GM19372 (cell line): Measurements from ENCODE around the gene CRYBG1.
"Not testable (repeated sequence)": the region's sequence is repeated elsewhere in the genome, so short reads cannot be mapped to it uniquely, and the experiment has no call there.

Experiments
- ATAC-seq: cut with Tn5 transposase; IDR thresholded peaks from one replicate; pipeline ENCODE4 v1.9.1; 2021; ENCODE audit warnings: mild to moderate bottlenecking, low read depth, moderate library complexity; ENCODE audit not compliant: unreplicated experiment

Gene CRYBG1

GRCh38 chr6:106572875-106573585, 212.5 kb downstream of the CRYBG1 start:
- no peak for ATAC-seq

DNA sequence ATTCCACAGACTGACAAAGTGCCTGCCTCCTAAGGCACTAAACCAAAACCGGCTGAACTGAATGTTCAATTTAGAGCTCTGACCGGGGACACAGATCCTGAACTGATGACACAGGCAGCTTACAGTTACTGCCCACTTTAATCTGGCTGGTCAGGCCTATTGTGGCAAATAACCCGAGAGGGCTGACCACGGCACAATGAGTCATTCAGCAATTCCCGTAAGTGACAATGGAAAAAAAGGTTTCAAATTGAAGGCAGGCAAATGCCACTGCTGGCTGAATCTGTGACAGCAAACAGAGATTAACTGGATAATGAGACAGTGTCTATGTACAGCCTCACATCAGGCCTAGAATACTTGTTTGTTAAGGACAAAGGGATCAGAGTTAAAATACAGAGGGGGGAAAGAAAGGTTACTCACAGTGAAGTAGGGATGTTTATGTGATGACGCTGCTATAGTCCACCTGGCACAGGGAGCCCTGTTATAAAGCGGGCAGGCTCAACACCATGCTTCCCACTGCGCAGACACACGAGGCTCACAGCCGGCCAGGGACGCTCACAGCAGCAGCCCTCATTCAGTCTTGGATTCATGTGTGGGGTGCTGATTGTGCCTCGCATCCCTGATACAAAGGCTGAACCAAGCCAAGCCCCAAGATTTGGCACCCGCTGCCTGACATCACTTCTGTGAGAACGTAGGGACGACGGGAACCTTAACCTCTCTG, 214.4 kb downstream of the CRYBG1 start:
- no peak for ATAC-seq

- ATAC-seq = no peak
These were observed 218.8 kb downstream of the CRYBG1 start for GRCh38 chr6:106579281-106579680.

DNA sequence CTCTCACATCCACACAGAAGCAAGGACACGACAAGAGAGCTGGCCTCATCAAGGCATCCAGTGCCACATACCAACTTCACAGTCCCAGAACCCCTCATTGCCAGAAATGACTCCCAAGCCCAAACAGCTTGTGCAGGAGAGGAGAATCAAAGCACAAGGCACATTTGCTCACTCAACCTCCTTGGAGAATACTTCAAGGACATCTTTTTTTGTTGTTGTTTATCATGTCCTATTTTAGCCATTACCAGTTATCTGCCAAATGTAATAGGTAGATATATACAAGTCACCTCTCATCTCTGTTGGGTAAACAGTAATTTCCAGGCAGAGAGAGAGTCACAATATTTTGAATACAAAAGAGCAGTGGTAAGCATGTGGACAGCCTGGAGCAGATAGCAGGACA, 221.0 kb downstream of the CRYBG1 start:
- ATAC-seq = no peak

GRCh38 chr6:106586815-106587415, 226.4 kb downstream of the CRYBG1 start:
- ATAC-seq = no peak

GRCh38 chr6:106588937-106589336, 228.4 kb downstream of the CRYBG1 start:
- ATAC-seq = not testable (repeated sequence)

GRCh38 chr6:106591111-106591825, 230.8 kb downstream of the CRYBG1 start:
- no peak for ATAC-seq

DNA sequence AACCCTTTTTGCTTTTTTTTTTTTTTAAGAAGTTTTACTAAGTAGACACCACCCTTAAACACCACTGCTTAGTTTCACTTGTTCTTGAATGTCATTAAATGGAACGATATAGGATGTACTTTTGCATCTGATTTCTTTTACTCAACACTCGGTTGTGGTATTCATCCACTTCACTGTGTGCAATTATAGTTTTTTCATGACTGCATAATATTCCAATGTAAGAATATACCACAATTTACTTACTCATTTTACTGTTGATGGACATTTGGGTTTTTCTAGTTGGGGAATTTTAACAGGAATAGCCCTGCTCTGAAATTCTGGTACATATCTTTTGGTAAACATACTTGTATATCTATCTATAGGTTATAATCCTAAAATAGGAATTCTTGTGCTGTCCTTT, 238.9 kb downstream of the CRYBG1 start:
- ATAC-seq = no peak

DNA sequence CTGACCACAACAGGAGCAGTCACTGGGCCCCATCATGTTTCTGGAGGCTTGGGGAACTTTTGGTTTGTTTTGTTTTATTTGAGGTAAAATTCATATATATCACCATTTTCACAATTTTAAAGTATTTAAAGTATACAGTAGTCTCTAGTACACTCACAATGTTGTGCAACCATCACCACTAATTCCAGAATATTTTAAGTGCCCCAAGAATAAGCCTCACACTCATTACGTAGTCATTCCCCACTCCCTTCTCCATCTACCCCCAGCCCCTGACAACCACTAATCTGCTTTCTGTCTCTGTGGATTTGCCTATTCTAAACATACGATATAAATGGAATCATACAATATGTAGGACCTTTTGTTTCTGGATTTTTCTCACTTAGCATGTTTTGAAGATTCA, 239.8 kb downstream of the CRYBG1 start:
- ATAC-seq = no peak

- no peak for ATAC-seq
These were observed 247.7 kb downstream of the CRYBG1 start for GRCh38 chr6:106608080-106608668.

DNA sequence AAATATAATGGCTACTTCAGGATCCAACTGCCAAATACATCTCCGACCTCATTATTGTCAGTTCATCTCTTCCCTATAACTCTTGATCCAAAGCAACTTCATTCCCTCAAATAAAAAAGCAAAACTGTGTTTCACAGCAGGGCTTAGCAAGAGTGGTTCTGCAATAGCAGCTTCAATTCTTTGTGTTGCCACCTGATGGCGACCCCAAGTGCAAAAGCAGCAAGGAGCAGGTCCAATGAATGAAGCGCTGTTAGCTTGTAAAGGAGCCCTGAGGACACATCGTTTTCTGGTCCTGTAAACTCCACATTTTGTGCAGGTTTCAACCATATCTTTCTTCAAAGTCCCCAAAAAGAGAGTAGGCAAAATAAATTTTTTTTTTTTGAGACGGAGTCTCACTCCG, 249.2 kb downstream of the CRYBG1 start:
- ATAC-seq = no peak

DNA sequence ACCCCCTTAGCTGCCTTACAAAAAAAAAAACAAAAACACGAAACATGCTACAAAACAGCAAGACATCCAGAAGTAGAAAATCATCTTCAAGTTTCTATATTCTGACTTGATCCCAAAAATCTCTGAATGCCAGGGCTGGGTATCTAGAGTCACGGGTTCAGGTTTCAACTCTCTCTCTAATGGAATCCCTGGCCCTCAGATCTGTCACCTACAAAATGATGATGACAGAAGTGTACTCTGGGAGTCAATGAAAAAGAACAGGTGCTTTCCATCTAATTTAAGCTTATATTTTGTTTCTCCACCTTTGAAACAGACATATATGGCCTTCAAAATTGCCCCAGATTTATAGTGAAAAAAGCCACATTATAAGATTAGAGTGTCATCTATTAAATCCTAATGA, 250.5 kb downstream of the CRYBG1 start:
- ATAC-seq = no peak

GRCh38 chr6:106612671-106613416, 252.3 kb downstream of the CRYBG1 start:
- no peak for ATAC-seq

- no peak for ATAC-seq
These were observed 253.1 kb downstream of the CRYBG1 start for GRCh38 chr6:106613590-106613989.

DNA sequence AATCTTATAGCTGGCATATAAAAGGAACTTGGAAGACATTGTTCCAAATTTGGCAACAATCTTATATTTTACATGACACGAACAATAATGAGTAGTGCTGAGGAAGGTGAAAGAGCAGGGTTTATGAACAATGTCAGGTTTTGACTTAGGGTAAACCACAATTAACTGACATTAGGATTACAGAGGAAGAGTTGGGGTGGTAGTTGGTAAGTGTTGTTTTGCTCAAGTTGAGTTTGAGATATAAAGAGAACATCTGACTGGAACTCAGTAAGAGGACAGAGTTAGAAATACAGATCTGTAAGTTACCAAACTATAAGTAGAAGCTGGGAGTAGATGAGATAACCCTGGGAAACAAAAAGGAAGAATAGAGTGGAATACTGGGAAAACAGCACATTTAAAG, 253.6 kb downstream of the CRYBG1 start:
- no peak for ATAC-seq

- no peak for ATAC-seq
These were observed 254.2 kb downstream of the CRYBG1 start for GRCh38 chr6:106614592-106615257.

DNA sequence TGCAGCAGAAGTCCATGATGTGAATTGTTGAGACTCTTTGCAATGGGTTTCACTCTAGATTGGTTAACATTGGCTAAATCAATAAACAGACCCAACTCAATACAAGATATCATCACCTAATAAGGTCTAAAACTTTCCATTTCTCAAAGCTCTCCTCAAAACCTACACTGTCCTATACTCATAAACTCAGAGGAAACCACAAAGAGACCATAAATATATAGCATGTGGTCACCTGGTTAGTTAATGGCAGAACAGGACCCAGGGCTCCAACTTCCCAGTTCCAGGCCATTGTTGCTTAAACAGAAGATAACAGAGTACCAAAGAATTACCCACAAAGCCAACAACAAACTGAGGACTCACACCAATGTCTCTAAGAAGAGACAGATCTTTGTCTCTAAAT, 256.8 kb downstream of the CRYBG1 start:
- ATAC-seq = no peak

DNA sequence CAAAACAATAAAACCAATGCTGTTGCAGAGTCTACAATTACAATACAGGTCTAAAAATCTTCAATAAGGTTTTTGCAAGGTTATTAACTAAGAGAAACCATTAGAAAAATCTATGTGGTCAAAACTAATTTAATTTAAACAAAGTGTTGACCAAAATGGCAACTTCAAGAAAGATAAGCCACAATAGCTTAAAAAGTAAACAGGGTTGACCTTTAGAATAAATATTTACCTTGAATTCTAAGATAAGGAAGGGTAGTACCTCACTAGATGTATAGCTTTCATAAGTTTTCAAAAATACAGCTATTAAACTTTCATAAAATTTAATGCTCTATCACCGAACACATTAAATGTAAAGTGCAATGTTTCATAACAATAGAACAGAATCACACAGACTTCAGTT, 257.3 kb downstream of the CRYBG1 start:
- ATAC-seq = no peak

GRCh38 chr6:106618324-106618723, 257.8 kb downstream of the CRYBG1 start:
- ATAC-seq = no peak

DNA sequence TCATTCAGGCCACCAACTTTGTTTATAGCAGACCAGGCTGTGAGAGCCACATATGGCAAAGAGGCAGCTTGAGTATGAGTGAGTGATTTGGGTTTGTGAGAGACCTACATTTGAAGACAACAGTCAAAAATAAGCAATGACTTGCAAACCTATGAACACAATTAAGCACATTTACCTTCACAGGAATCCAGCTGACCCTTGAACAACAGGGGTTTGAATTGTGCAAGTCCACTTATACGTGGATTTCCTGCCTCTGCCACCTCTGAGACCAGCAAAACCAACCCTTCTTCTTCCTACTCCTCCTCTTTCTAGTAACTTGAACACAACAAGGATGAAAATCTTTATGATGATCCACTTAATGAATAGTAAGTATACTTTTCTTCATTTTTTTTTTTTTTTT, 258.7 kb downstream of the CRYBG1 start:
- no peak for ATAC-seq
